ENCODE data around the gene C7orf33. TPM values are rescaled to one million over a fixed set of nuclear protein-coding genes. Genes with fewer than 3 reads are reported as not detected.

The C7orf33 gene
- total and polyA plus RNA-seq, 2 experiments from 2014 or later: not detected

- Mint-ChIP-seq H3K36me3 (ENCODE audit: low read depth) (no peaks in the 10 kb centered on the region), H3K27me3 (ENCODE audit: insufficient read depth, low read depth, poor library complexity) (no peaks in the 10 kb centered on the region), H3K27ac (no peak overlapping the region), H3K4me3 (no peak overlapping the region), H3K9me3 (no peaks in the 10 kb centered on the region), H3K4me1 (no peaks in the 10 kb centered on the region)
- Histone ChIP-seq H3K9me2 (ENCODE audit: insufficient read depth) (peaks cover 3% of the 10 kb centered on the region; the same call in 1 of the 2 replicates), H3K36me3 (ENCODE audit: insufficient read depth) (no peaks in the 10 kb centered on the region), H3K27ac (ENCODE audit: low read depth) (no peak overlapping the region), H3K4me1 (ENCODE audit: insufficient read depth) (no peaks in the 10 kb centered on the region), H3K4me2 (no peak overlapping the region), H3K27me3 (ENCODE audit: insufficient read depth) (no peaks in the 10 kb centered on the region), H3F3A (replicated peaks; ENCODE audit: low read depth) (no peaks in the 10 kb centered on the region), H3K79me2 (replicated peaks; ENCODE audit: insufficient read depth) (no peaks in the 10 kb centered on the region), H3K4me3 (no peak overlapping the region), H2AFZ (no peak overlapping the region), H4K20me1 (replicated peaks; ENCODE audit: insufficient read depth) (no peaks in the 10 kb centered on the region)
- DNase-seq (ENCODE audit: low spot score) (no peak), ATAC-seq (no peak)
- TF ChIP-seq, protein P1, sequence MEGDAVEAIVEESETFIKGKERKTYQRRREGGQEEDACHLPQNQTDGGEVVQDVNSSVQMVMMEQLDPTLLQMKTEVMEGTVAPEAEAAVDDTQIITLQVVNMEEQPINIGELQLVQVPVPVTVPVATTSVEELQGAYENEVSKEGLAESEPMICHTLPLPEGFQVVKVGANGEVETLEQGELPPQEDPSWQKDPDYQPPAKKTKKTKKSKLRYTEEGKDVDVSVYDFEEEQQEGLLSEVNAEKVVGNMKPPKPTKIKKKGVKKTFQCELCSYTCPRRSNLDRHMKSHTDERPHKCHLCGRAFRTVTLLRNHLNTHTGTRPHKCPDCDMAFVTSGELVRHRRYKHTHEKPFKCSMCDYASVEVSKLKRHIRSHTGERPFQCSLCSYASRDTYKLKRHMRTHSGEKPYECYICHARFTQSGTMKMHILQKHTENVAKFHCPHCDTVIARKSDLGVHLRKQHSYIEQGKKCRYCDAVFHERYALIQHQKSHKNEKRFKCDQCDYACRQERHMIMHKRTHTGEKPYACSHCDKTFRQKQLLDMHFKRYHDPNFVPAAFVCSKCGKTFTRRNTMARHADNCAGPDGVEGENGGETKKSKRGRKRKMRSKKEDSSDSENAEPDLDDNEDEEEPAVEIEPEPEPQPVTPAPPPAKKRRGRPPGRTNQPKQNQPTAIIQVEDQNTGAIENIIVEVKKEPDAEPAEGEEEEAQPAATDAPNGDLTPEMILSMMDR (conservative IDR thresholded peaks at IDR 0.05; ENCODE audit: low read depth in 2 of 2): no peak
- TF ChIP-seq ZNF114 (CRISPR knock-in tag; IDR thresholded peaks at IDR 0.05) (no peak), ZNF331 (CRISPR knock-in tag; IDR thresholded peaks at IDR 0.05; ENCODE audit: low read depth) (no peak), STAT1 (IDR thresholded peaks at IDR 0.05; ENCODE audit: unreplicated experiment) (no peak), NANOG (IDR thresholded peaks at IDR 0.05; ENCODE audit: borderline replicate concordance) (no peak), JUNB (IDR thresholded peaks at IDR 0.05; ENCODE audit: unreplicated experiment) (no peak), CREB1 (CRISPR knock-in tag; IDR thresholded peaks at IDR 0.05; ENCODE audit: low read depth) (no peak), POLR2AphosphoS5 (IDR thresholded peaks at IDR 0.05; ENCODE audit: low read depth) (no peak), EZH2phosphoT487 (IDR thresholded peaks at IDR 0.05; ENCODE audit: unreplicated experiment) (no peak), REST (IDR thresholded peaks at IDR 0.05; ENCODE audit: unreplicated experiment) (no peak), EZH2 (IDR thresholded peaks at IDR 0.05; ENCODE audit: low read depth, unreplicated experiment) (no peak)
- TF ChIP-seq, protein P2, sequence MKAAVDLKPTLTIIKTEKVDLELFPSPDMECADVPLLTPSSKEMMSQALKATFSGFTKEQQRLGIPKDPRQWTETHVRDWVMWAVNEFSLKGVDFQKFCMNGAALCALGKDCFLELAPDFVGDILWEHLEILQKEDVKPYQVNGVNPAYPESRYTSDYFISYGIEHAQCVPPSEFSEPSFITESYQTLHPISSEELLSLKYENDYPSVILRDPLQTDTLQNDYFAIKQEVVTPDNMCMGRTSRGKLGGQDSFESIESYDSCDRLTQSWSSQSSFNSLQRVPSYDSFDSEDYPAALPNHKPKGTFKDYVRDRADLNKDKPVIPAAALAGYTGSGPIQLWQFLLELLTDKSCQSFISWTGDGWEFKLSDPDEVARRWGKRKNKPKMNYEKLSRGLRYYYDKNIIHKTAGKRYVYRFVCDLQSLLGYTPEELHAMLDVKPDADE (IDR thresholded peaks at IDR 0.05): no peak
- TF ChIP-seq, protein P3, sequence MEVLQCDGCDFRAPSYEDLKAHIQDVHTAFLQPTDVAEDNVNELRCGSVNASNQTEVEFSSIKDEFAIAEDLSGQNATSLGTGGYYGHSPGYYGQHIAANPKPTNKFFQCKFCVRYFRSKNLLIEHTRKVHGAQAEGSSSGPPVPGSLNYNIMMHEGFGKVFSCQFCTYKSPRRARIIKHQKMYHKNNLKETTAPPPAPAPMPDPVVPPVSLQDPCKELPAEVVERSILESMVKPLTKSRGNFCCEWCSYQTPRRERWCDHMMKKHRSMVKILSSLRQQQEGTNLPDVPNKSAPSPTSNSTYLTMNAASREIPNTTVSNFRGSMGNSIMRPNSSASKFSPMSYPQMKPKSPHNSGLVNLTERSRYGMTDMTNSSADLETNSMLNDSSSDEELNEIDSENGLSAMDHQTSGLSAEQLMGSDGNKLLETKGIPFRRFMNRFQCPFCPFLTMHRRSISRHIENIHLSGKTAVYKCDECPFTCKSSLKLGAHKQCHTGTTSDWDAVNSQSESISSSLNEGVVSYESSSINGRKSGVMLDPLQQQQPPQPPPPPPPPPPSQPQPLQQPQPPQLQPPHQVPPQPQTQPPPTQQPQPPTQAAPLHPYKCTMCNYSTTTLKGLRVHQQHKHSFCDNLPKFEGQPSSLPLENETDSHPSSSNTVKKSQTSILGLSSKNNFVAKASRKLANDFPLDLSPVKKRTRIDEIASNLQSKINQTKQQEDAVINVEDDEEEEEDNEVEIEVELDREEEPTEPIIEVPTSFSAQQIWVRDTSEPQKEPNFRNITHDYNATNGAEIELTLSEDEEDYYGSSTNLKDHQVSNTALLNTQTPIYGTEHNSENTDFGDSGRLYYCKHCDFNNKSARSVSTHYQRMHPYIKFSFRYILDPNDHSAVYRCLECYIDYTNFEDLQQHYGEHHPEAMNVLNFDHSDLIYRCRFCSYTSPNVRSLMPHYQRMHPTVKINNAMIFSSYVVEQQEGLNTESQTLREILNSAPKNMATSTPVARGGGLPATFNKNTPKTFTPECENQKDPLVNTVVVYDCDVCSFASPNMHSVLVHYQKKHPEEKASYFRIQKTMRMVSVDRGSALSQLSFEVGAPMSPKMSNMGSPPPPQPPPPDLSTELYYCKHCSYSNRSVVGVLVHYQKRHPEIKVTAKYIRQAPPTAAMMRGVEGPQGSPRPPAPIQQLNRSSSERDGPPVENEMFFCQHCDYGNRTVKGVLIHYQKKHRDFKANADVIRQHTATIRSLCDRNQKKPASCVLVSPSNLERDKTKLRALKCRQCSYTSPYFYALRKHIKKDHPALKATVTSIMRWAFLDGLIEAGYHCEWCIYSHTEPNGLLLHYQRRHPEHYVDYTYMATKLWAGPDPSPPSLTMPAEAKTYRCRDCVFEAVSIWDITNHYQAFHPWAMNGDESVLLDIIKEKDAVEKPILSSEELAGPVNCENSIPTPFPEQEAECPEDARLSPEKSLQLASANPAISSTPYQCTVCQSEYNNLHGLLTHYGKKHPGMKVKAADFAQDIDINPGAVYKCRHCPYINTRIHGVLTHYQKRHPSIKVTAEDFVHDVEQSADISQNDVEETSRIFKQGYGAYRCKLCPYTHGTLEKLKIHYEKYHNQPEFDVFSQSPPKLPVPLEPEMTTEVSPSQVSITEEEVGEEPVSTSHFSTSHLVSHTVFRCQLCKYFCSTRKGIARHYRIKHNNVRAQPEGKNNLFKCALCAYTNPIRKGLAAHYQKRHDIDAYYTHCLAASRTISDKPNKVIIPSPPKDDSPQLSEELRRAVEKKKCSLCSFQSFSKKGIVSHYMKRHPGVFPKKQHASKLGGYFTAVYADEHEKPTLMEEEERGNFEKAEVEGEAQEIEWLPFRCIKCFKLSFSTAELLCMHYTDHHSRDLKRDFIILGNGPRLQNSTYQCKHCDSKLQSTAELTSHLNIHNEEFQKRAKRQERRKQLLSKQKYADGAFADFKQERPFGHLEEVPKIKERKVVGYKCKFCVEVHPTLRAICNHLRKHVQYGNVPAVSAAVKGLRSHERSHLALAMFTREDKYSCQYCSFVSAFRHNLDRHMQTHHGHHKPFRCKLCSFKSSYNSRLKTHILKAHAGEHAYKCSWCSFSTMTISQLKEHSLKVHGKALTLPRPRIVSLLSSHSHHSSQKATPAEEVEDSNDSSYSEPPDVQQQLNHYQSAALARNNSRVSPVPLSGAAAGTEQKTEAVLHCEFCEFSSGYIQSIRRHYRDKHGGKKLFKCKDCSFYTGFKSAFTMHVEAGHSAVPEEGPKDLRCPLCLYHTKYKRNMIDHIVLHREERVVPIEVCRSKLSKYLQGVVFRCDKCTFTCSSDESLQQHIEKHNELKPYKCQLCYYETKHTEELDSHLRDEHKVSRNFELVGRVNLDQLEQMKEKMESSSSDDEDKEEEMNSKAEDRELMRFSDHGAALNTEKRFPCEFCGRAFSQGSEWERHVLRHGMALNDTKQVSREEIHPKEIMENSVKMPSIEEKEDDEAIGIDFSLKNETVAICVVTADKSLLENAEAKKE (CRISPR knock-in tag; IDR thresholded peaks at IDR 0.05): no peak
These were observed 45.4 kb upstream of the C7orf33 start for GRCh38 chr7:148545172-148545571.
